SU-DHL-6 (cell line): ENCODE measurements around the gene APBB2.

ENCODE experiments used
- H2AFZ ChIP-seq: fragments of 200-600 bp; sonication (generic); 2 replicates; pipeline ENCODE4 v1.6.1; 2014; ENCODE audit warnings: low read depth, mild to moderate bottlenecking, moderate library complexity, mixed read lengths, antibody characterized with exemption, low read length; ENCODE audit not compliant: severe bottlenecking
- H3F3A ChIP-seq: fragments of 200-600 bp; shearing (Covaris generic); 2 replicates; pipeline ENCODE4 v1.6.0; 2016; ENCODE audit warnings: antibody characterized with exemption, mild to moderate bottlenecking; ENCODE audit not compliant: insufficient read depth
- H3K27ac ChIP-seq: fragments of 200-600 bp; sonication (generic); 2 replicates; pipeline ENCODE4 v1.5.1; 2016; ENCODE audit warnings: low read depth, mild to moderate bottlenecking, low read length, moderate library complexity, mixed read lengths
- H3K27me3 ChIP-seq: fragments of 200-600 bp; sonication (generic), shearing (Covaris generic); 2 replicates; pipeline ENCODE4 v1.6.0; 2014; ENCODE audit warnings: mild to moderate bottlenecking, low read length
- H3K36me3 ChIP-seq: fragments of 200-600 bp; sonication (generic); 2 replicates; pipeline ENCODE4 v1.6.1; 2014; ENCODE audit warnings: mild to moderate bottlenecking, low read length, mixed read lengths
- H3K4me2 ChIP-seq: fragments of 300-600, 200-600 bp; shearing (Covaris generic), sonication (generic); 2 replicates; pipeline ENCODE4 v1.6.0; 2014; ENCODE audit warnings: low read length, low read depth, mild to moderate bottlenecking; ENCODE audit not compliant: poor library complexity, severe bottlenecking
- H3K4me3 ChIP-seq: fragments of 200-600 bp; sonication (generic); 2 replicates; pipeline ENCODE4 v1.5.1; 2014; ENCODE audit warnings: antibody characterized with exemption, low read length, mild to moderate bottlenecking, mixed read lengths; ENCODE audit not compliant: insufficient read depth, poor library complexity, severe bottlenecking
- H3K79me2 ChIP-seq: fragments of 200-600 bp; sonication (generic); 2 replicates; pipeline ENCODE4 v1.6.1; 2014; ENCODE audit warnings: mild to moderate bottlenecking, low read length, moderate library complexity; ENCODE audit not compliant: insufficient read depth
- H3K9ac ChIP-seq: fragments of 200-600 bp; sonication (generic); 2 replicates; pipeline ENCODE4 v1.7.0; 2014; ENCODE audit warnings: mild to moderate bottlenecking, low read length
- H3K9me2 ChIP-seq: fragments of 200-600 bp; sonication (generic); replicated peaks from 2 replicates; pipeline ENCODE4 v1.6.1; 2014; ENCODE audit warnings: low read length; ENCODE audit not compliant: insufficient read depth
- H3K9me3 ChIP-seq: fragments of 200-600 bp; sonication (generic); 2 replicates; pipeline ENCODE4 v1.6.1; 2014; ENCODE audit warnings: low read length, mixed read lengths; ENCODE audit not compliant: insufficient read depth
- H4K20me1 ChIP-seq: fragments of 200-600 bp; sonication (generic); 2 replicates; pipeline ENCODE4 v1.6.1; 2014; ENCODE audit warnings: low read depth, mild to moderate bottlenecking, antibody characterized with exemption, low read length, moderate library complexity, mixed read lengths
- EZH2phosphoT487 ChIP-seq: fragments of 200-600 bp; sonication (generic), shearing (Covaris generic); conservative IDR thresholded peaks from 2 replicates; pipeline ENCODE4 v1.6.1; 2018; ENCODE audit warnings: mild to moderate bottlenecking, antibody characterized with exemption, low read length, moderate library complexity, mixed read lengths
- TF ChIP-seq, protein P1 (sequence below): fragments of 200-600 bp; sonication (generic); IDR thresholded peaks from one replicate; pipeline ENCODE4 v1.5.1; 2017; ENCODE audit warnings: antibody characterized with exemption, mild to moderate bottlenecking, low read length, moderate library complexity; ENCODE audit not compliant: insufficient read depth, poor library complexity, severe bottlenecking

APBB2 gene

GRCh38 chr4:41069838-41070237 is 144.5 kb downstream of the APBB2 start:
- no peak overlapping the region for H3K4me2 ChIP-seq
- H3K27me3 ChIP-seq: no peaks in the 10 kb centered on the region
- no peaks in the 10 kb centered on the region for H3K36me3 ChIP-seq
- TF ChIP-seq EZH2phosphoT487: no peak
- TF ChIP-seq, protein P1, sequence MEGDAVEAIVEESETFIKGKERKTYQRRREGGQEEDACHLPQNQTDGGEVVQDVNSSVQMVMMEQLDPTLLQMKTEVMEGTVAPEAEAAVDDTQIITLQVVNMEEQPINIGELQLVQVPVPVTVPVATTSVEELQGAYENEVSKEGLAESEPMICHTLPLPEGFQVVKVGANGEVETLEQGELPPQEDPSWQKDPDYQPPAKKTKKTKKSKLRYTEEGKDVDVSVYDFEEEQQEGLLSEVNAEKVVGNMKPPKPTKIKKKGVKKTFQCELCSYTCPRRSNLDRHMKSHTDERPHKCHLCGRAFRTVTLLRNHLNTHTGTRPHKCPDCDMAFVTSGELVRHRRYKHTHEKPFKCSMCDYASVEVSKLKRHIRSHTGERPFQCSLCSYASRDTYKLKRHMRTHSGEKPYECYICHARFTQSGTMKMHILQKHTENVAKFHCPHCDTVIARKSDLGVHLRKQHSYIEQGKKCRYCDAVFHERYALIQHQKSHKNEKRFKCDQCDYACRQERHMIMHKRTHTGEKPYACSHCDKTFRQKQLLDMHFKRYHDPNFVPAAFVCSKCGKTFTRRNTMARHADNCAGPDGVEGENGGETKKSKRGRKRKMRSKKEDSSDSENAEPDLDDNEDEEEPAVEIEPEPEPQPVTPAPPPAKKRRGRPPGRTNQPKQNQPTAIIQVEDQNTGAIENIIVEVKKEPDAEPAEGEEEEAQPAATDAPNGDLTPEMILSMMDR: no peak
- no peak overlapping the region for H2AFZ ChIP-seq
- no peaks in the 10 kb centered on the region for H3K9me3 ChIP-seq
- no peaks in the 10 kb centered on the region for H3K9me2 ChIP-seq
- H3K27ac ChIP-seq: no peak overlapping the region
- no peaks in the 10 kb centered on the region for H3F3A ChIP-seq
- H3K4me3 ChIP-seq: no peak overlapping the region
- no peaks in the 10 kb centered on the region for H4K20me1 ChIP-seq
- no peak overlapping the region for H3K9ac ChIP-seq
- peaks cover 10% of the 10 kb centered on the region for H3K79me2 ChIP-seq

DNA sequence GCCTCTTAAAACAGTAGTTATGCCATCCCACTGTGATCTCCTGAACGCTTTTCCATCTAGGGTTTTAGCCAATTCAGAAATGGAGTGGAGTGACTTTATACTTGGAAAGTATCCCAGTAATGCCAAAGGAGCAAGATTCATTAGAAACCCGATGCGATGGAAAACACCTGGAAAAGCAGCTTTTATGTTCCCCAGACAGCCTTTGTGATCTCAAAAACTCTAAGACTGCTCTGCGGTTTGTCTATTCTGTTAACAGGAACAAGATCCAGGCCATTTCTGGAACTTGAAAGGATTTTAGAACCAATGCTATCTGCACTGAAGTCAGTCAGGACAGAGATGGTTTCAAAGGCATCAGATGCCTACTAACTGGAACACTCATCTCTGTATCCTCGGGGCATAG is 145.1 kb downstream of the APBB2 start:
- Histone ChIP-seq H3K9ac (no peak overlapping the region), H3K9me3 (no peaks in the 10 kb centered on the region), H3K27me3 (no peaks in the 10 kb centered on the region), H3K9me2 (no peaks in the 10 kb centered on the region), H3K4me3 (no peak overlapping the region), H3K27ac (no peak overlapping the region), H2AFZ (no peak overlapping the region), H4K20me1 (no peaks in the 10 kb centered on the region), H3K36me3 (no peaks in the 10 kb centered on the region), H3K4me2 (no peak overlapping the region), H3K79me2 (peaks cover 8% of the 10 kb centered on the region), H3F3A (no peaks in the 10 kb centered on the region)
- no peak for TF ChIP-seq EZH2phosphoT487
- TF ChIP-seq, protein P1: no peak

- Histone ChIP-seq H3K9me2 (no peaks in the 10 kb centered on the region), H3K4me2 (no peak overlapping the region)
- TF ChIP-seq, protein P1: no peak
- no peak for TF ChIP-seq EZH2phosphoT487
Measured at GRCh38 chr4:41067369-41067768, 147.0 kb downstream of the APBB2 start.

More at GRCh38 chr4:41067369-41067768, 147.0 kb downstream of the APBB2 start:
- Histone ChIP-seq H3K9me3 (no peaks in the 10 kb centered on the region), H3K4me3 (no peak overlapping the region), H3K36me3 (no peaks in the 10 kb centered on the region), H3F3A (no peaks in the 10 kb centered on the region), H3K9ac (no peak overlapping the region), H3K27me3 (no peaks in the 10 kb centered on the region), H3K27ac (no peak overlapping the region), H3K79me2 (peaks cover 8% of the 10 kb centered on the region; the same call in 1 of the 2 replicates), H2AFZ (no peak overlapping the region), H4K20me1 (no peaks in the 10 kb centered on the region)
